ENCODE results near the gene RBFOX1. TPM values are rescaled to one million over a fixed set of nuclear protein-coding genes. Genes with fewer than 3 reads are reported as not detected.

RBFOX1 gene
- total RNA-seq, 4 donors from 2014 or later = not detected

GRCh38 chr16:7548796-7549318 is 216.2 kb downstream of the RBFOX1 start:
- WGBS = 77% methylated on average over 4 of the region's 4 CpGs
- intact Hi-C loops (cut with DNase I) = no loop called here
- no peak overlapping the region for H3K27ac ChIP-seq (replicated peaks in 1 of 4)
- H3K27me3 ChIP-seq = peaks cover 0 to 9% (median 0%) of the 10 kb centered on the region in 4 donors
- TF ChIP-seq CTCF (IDR thresholded peaks at IDR 0.05) (no peak), POLR2AphosphoS5 (IDR thresholded peaks at IDR 0.05) (no peak), EP300 (IDR thresholded peaks at IDR 0.05) (no peak), POLR2A (IDR thresholded peaks at IDR 0.05; ENCODE audit: low read depth) (no peak)
- H3K36me3 ChIP-seq = no peaks in the 10 kb centered on the region
- no peaks in the 10 kb centered on the region for H3K4me1 ChIP-seq
- no peak overlapping the region for H3K4me3 ChIP-seq
- DNase-seq (ENCODE audit: extremely low spot score) = no peak
- no peaks in the 10 kb centered on the region for H3K9me3 ChIP-seq

- Histone ChIP-seq H3K36me3 (no peaks in the 10 kb centered on the region), H3K4me1 (no peaks in the 10 kb centered on the region), H3K27me3 (peaks cover 0 to 6% (median 0%) of the 10 kb centered on the region in 4 donors), H3K4me3 (no peak overlapping the region), H3K9me3 (no peaks in the 10 kb centered on the region), H3K27ac (replicated peaks in 1 of 4) (no peak overlapping the region)
- TF ChIP-seq POLR2AphosphoS5 (IDR thresholded peaks at IDR 0.05) = no peak
- no peak for TF ChIP-seq POLR2A (IDR thresholded peaks at IDR 0.05; ENCODE audit: low read depth)
- TF ChIP-seq EP300 (IDR thresholded peaks at IDR 0.05) = no peak
- no peak for TF ChIP-seq CTCF (IDR thresholded peaks at IDR 0.05)
- intact Hi-C loops (cut with DNase I) = no loop called here
- no peak for DNase-seq (ENCODE audit: extremely low spot score)
- WGBS = 80% methylated on average over 7 of the region's 7 CpGs
Measured at GRCh38 chr16:7550096-7550495, 217.5 kb downstream of the RBFOX1 start.

GRCh38 chr16:7555459-7555858 is 222.8 kb downstream of the RBFOX1 start:
- no peak for DNase-seq (ENCODE audit: extremely low spot score)
- H3K36me3 ChIP-seq = no peaks in the 10 kb centered on the region
- H3K4me1 ChIP-seq = no peaks in the 10 kb centered on the region
- intact Hi-C loops (cut with DNase I) = no loop called here
- H3K27ac ChIP-seq (replicated peaks in 1 of 4) = no peak overlapping the region
- peaks cover 0 to 3% (median 0%) of the 10 kb centered on the region in 4 donors for H3K27me3 ChIP-seq
- H3K4me3 ChIP-seq = no peak overlapping the region
- no peaks in the 10 kb centered on the region for H3K9me3 ChIP-seq
- WGBS = 86% methylated on average over 7 of the region's 7 CpGs
- TF ChIP-seq EP300 (IDR thresholded peaks at IDR 0.05) = no peak
- no peak for TF ChIP-seq POLR2A (IDR thresholded peaks at IDR 0.05; ENCODE audit: low read depth)
- no peak for TF ChIP-seq POLR2AphosphoS5 (IDR thresholded peaks at IDR 0.05)
- no peak for TF ChIP-seq CTCF (IDR thresholded peaks at IDR 0.05)

- Histone ChIP-seq H3K27me3 (peaks cover 0 to 4% (median 0%) of the 10 kb centered on the region in 4 donors), H3K4me3 (no peak overlapping the region), H3K27ac (replicated peaks in 1 of 4) (no peak overlapping the region), H3K4me1 (no peaks in the 10 kb centered on the region), H3K9me3 (peaks cover 0 to 6% (median 0%) of the 10 kb centered on the region in 4 donors), H3K36me3 (no peaks in the 10 kb centered on the region)
- no peak for DNase-seq (ENCODE audit: extremely low spot score)
- intact Hi-C loops (cut with DNase I) = no loop called here
- 62% methylated on average over 5 of the region's 5 CpGs for WGBS
- TF ChIP-seq POLR2AphosphoS5 (IDR thresholded peaks at IDR 0.05) = no peak
- no peak for TF ChIP-seq POLR2A (IDR thresholded peaks at IDR 0.05; ENCODE audit: low read depth)
- TF ChIP-seq EP300 (IDR thresholded peaks at IDR 0.05) = no peak
- no peak for TF ChIP-seq CTCF (IDR thresholded peaks at IDR 0.05)
Measured at GRCh38 chr16:7561908-7562405, 229.3 kb downstream of the RBFOX1 start.

- peaks cover 0 to 4% (median 0%) of the 10 kb centered on the region in 4 donors for H3K27me3 ChIP-seq
- intact Hi-C loops (cut with DNase I) = no loop called here
- WGBS = 83% methylated on average over 9 of the region's 9 CpGs
- DNase-seq (ENCODE audit: extremely low spot score) = no peak
- peaks cover 0 to 1% (median 0%) of the 10 kb centered on the region in 4 donors for H3K9me3 ChIP-seq
- no peaks in the 10 kb centered on the region for H3K36me3 ChIP-seq
- H3K4me1 ChIP-seq = no peaks in the 10 kb centered on the region
- H3K4me3 ChIP-seq = no peak overlapping the region
- H3K27ac ChIP-seq (replicated peaks in 1 of 4) = no peak overlapping the region
- no peak for TF ChIP-seq EP300 (IDR thresholded peaks at IDR 0.05)
- TF ChIP-seq CTCF (IDR thresholded peaks at IDR 0.05) = no peak
- no peak for TF ChIP-seq POLR2AphosphoS5 (IDR thresholded peaks at IDR 0.05)
- TF ChIP-seq POLR2A (IDR thresholded peaks at IDR 0.05; ENCODE audit: low read depth) = no peak
Measured at GRCh38 chr16:7566360-7566759, 233.7 kb downstream of the RBFOX1 start.
